ENCODE results near the gene PDHX. TPM values are rescaled to one million over a fixed set of nuclear protein-coding genes. Genes with fewer than 3 reads are reported as not detected.

PDHX gene
- total and polyA plus RNA-seq, 9 donors, result 11.8 to 45.2 (median 24.0) TPM

DNA sequence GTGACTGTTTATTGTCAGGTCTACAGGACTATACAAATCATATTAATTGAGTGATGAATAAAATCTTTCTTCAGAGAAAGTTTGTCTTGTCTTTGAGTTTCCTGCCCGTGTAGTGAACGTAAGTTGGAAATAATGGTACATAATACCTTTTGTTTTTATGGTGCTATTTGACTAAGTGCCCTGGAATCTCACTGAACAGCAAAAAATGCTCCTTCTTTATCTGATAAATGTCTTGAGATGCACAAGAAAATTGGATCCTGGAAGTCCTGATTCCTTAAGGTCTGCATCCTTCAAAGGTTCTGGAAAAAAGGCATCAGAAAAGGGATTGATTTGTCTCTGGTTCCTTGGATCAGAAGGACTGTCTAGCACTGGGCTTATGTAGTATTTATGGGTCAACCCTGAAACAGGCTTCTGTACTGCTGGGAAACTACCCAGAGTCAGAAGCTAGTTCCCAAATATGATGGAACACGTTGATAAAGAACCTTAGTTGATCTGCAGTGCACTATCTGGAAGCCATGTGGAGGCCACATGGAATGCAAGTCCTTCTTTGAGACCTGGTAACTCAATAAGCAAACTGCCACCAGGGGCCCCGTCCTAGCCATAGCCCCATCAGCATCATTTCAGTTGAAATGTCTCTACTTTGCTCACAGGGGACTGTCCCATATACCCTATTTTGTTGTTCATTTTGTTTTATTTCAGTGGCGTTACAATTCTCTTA is 122.0 kb downstream of the PDHX start:
- intact Hi-C loops (cut with DNase I), result no loop called here
- no peak for DNase-seq
- Histone ChIP-seq H3K4me3 (no peak overlapping the region), H3K4me1 (ENCODE audit: insufficient read depth) (no peaks in the 10 kb centered on the region), H3K9me3 (no peaks in the 10 kb centered on the region), H3K36me3 (no peaks in the 10 kb centered on the region), H3K27ac (no peak overlapping the region), H3K27me3 (no peaks in the 10 kb centered on the region)
- TF ChIP-seq, protein P1, sequence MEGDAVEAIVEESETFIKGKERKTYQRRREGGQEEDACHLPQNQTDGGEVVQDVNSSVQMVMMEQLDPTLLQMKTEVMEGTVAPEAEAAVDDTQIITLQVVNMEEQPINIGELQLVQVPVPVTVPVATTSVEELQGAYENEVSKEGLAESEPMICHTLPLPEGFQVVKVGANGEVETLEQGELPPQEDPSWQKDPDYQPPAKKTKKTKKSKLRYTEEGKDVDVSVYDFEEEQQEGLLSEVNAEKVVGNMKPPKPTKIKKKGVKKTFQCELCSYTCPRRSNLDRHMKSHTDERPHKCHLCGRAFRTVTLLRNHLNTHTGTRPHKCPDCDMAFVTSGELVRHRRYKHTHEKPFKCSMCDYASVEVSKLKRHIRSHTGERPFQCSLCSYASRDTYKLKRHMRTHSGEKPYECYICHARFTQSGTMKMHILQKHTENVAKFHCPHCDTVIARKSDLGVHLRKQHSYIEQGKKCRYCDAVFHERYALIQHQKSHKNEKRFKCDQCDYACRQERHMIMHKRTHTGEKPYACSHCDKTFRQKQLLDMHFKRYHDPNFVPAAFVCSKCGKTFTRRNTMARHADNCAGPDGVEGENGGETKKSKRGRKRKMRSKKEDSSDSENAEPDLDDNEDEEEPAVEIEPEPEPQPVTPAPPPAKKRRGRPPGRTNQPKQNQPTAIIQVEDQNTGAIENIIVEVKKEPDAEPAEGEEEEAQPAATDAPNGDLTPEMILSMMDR (IDR thresholded peaks at IDR 0.05), result no peak
- TF ChIP-seq EP300 (IDR thresholded peaks at IDR 0.05), result no peak
- TF ChIP-seq POLR2A (IDR thresholded peaks at IDR 0.05), result no peak
- WGBS, 3 donors, result 87 to 91% (median 87%) methylated on average over 5 of the region's 5 CpGs

- Histone ChIP-seq H3K27me3 (no peaks in the 10 kb centered on the region), H3K27ac (no peak overlapping the region), H3K36me3 (no peaks in the 10 kb centered on the region), H3K9me3 (no peaks in the 10 kb centered on the region), H3K4me1 (ENCODE audit: insufficient read depth) (no peaks in the 10 kb centered on the region), H3K4me3 (no peak overlapping the region)
- no peak for DNase-seq
- TF ChIP-seq, protein P1 (IDR thresholded peaks at IDR 0.05), result no peak
- TF ChIP-seq POLR2A (IDR thresholded peaks at IDR 0.05) (no peak), EP300 (IDR thresholded peaks at IDR 0.05) (no peak)
- intact Hi-C loops (cut with DNase I), result no loop called here
- 82 to 88% (median 83%) methylated on average over 3 of the region's 3 CpGs for WGBS, 3 donors
Measured at GRCh38 chr11:35039076-35039475, 122.7 kb downstream of the PDHX start.

- Histone ChIP-seq H3K36me3 (no peaks in the 10 kb centered on the region), H3K9me3 (no peaks in the 10 kb centered on the region), H3K4me3 (no peak overlapping the region), H3K27me3 (no peaks in the 10 kb centered on the region), H3K4me1 (ENCODE audit: insufficient read depth) (no peaks in the 10 kb centered on the region), H3K27ac (no peak overlapping the region)
- WGBS, 3 donors, result 88 to 89% (median 89%) methylated on average over 12 of the region's 12 CpGs
- DNase-seq, result no peak
- intact Hi-C loops (cut with DNase I), result no loop called here
- no peak for TF ChIP-seq EP300 (IDR thresholded peaks at IDR 0.05)
- TF ChIP-seq, protein P1 (IDR thresholded peaks at IDR 0.05), result no peak
- TF ChIP-seq POLR2A (IDR thresholded peaks at IDR 0.05), result no peak
Measured at GRCh38 chr11:35040221-35040942, 124.0 kb downstream of the PDHX start.

DNA sequence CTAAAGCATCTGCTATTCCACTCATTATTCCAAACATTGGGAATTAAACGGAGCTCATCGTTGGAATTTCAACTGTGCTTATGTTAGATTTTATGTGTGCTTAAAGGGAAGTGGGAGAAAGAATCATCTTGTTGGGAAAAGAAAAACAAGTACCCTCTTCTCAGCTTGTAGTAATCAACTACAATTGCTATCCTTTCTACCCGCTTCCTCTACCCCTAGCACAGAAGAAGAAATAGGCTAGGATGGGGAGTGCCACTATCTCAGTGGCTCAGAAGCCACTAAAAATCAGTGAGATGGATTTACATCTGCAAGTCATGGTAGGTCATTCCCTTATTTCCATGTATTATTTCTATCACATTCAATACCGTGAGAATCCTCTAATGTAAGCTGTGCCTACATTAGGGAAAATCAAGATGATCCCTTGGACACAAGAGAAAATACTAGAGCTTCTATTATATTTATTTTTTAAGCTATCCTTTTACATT is 124.7 kb downstream of the PDHX start:
- Histone ChIP-seq H3K4me3 (no peak overlapping the region), H3K27ac (no peak overlapping the region), H3K36me3 (no peaks in the 10 kb centered on the region), H3K27me3 (no peaks in the 10 kb centered on the region), H3K9me3 (no peaks in the 10 kb centered on the region), H3K4me1 (ENCODE audit: insufficient read depth) (no peaks in the 10 kb centered on the region)
- intact Hi-C loops (cut with DNase I), result no loop called here
- no peak for DNase-seq
- 87 to 89% (median 89%) methylated on average over 4 of the region's 4 CpGs for WGBS, 3 donors
- TF ChIP-seq, protein P1 (IDR thresholded peaks at IDR 0.05), result no peak
- TF ChIP-seq EP300 (IDR thresholded peaks at IDR 0.05), result no peak
- no peak for TF ChIP-seq POLR2A (IDR thresholded peaks at IDR 0.05)

Data from ovary (tissue), 9 donors.